Germinal center (tissue), 1 donor: ENCODE measurements around the gene EEFSEC.

Experiments used
- DNase-seq: peaks from one replicate; pipeline ENCODE4 v3.0.0; 2012; ENCODE audit warnings: mixed read lengths, low spot score

The EEFSEC gene

DNA sequence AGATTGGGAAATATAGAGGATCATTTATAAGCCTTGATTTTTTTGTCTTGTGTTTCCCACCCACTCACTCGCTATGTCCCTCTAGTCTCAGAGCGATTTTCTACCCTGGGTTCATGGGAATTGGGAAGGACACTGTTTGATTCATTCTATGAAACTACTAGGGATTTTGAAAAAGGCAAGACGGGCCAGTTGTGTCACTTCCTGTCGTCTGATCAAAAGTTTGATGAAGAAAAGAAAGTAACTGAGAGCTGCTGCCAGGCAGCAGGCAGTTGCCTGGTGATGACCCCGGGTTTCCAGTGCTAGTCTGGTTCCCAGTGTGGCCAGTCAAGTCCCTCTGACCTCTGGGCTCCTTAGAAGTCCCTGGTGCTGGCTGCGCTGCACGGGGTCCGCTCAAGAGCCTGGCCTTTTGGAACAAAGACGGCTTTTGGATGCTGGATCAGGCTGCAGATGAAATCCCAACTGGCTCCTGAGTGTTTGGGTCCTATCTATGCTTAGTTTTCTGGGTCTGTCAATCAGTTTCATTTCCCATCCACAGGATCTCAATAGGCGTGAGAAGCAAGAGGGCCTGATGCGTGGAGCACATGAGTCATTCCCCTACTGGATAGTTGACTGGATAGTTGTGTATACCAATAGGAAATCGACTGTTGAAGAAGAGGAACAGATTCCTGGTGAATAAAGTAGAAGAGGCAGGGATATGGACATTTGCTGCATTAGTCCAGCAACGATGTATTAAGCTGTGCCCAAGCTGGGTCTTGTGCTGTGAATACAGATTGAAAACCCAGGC is 89.7 kb downstream of the EEFSEC start:
- DNase-seq: no peak

DNA sequence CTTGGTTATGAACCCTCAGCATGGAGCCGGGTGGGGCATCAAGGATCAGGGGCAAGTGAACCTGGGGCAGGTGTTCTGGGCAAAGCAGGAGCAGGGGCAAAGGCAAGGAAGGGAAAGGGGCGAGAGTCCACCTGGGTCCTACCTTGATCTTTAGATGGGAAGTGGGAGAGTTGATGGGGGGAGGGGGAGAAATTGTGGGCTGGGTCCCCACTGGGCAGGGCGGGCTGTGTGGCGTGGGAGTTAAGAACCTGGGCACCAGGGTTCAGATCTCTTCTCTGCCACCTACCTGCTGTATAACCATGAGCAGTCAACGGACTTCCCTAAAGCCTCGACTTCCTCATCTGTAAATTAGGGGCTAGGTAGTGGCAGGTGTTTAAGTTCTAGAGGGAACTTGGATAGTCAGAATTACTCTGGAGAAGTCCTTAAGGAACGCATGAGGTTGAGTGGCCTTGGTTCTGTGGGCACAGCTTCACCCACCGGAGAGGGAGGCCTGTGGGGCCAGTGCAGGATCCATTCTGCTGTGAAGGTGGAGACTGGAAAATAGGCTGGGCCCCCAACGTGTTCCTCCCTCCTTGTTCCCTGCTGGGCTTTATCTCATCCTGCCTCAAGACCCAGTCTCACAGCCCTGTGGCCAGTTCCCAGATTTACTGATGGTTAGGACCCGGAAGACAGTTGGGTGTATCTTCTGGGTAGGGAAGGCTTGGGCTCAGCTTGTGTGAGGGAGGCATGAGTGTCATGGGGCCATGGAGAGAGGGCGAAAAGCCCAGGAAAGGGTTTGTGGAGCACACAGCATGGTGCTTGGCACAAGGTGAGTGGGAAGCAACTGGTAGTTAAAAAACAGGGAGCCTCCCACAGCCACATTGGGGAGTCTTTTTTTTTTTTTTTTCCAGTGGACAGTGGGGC is 90.6 kb downstream of the EEFSEC start:
- DNase-seq: no peak

DNA sequence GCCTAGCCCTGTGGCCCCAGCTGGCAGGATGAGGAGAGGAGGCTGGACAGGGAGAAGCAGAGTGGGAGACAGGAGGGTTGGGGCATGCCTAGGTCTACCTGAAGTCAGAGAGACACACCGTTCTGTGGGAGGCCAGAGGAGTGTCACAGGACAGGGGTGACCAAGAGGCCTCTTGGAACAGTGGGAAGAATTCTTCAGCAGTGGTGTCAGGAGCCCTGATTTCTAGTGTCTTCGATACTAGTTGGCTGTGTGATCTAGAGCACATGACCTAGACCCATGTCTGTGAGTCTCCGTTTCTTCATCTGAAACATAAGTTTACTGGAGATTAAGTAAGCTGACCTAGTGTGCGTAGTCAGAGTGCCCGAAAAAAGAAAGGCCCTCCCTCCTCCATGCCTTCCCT is 92.2 kb downstream of the EEFSEC start:
- DNase-seq: no peak

DNA sequence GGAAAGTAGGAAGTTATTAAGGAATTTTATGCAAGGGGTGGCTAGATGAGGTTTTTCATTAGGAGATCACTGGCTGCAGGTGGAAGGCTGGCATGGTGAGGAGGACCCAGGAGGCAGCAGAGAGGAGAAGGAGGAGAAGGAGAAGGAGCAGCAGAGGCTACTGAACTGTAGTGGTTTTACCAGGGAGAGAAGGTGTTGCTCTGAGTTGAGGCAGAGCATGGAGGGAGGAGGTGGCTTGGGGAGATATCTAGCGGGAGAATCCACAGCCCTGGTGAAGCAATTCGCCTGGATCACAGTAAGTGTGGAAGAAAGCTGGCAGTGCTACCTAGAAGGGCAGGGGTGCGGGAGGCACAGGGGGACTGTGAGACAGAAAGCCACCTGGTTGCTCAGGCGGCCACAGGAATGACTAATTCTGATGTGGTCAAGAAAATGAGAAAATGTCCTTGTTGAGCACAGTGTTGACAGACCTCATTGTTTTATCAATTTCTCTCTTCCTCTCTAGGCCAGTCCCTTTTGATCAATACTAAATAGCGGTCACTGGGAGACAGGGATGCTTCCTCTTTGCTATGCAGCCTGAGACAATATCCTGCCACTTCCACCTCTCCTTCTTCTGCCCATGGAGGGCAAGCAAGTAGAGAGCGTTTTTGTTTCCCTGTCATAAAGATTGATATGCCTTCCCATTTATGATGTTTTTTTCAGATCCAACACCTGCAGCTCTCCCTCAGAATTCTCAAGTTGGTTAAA is 94.6 kb downstream of the EEFSEC start:
- no peak for DNase-seq

DNA sequence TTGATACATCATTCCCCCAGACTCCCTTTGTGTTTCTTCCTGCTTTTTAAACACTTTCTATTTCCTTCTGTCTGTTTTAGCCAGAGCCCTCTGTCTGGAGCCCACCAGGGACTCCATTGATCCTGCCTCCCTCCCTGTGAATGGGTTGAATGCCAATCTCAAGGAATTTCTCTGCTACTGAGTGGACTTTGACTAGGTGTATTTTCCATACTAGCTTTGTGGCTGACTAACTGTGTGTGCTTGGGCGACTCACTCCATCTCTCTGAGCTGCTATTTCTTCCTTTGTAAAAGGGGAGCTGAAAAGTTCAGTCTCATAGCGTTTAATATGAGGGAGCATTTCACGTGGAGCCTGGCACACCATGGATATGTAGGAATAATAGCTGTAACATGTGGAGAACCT is 98.8 kb downstream of the EEFSEC start:
- no peak for DNase-seq

DNA sequence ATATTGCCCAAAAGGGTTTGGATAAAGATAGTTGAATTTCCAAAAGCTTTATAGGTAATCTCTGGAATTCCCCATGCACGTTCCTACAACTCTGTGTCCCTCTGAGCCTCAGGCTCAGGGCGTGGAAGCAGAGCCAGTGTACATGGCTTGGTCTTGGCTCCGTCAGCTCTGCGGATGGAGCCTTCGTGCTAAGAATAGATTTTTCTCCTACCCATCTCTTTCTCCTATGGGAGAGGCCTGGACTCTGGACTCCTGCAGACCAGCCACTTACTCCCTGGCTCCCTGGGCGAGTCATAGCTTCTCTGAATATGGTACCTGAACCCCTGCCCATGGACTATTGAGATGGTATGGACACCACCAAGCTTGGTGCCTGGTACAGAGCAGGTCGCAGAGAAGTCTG is 99.9 kb downstream of the EEFSEC start:
- DNase-seq: no peak

DNA sequence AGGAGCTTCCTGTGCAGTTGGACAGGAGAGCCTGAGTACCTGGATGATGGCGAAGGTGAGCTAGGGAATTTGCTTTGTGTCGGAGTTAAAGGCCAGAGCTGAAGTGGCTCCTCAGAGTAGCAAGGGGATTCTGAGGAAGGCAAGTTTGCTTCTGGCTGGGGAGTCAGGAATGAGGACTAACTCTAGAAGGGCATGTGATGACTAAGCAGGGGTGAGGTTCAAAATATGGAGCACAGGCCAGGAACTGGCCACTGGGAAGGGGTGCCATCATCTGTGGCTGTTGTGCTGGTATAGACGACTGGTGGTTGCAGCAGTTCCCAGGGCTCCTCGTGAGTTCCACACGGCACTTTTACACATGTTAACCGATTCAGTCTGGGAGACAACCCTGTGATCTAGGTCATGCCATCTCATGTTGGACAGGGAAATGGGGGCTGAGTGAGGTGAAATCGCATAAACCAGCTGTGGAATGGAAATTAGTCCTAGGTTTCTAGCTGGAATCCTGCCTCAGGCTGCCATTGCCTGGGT is 100.8 kb downstream of the EEFSEC start:
- DNase-seq: no peak

DNA sequence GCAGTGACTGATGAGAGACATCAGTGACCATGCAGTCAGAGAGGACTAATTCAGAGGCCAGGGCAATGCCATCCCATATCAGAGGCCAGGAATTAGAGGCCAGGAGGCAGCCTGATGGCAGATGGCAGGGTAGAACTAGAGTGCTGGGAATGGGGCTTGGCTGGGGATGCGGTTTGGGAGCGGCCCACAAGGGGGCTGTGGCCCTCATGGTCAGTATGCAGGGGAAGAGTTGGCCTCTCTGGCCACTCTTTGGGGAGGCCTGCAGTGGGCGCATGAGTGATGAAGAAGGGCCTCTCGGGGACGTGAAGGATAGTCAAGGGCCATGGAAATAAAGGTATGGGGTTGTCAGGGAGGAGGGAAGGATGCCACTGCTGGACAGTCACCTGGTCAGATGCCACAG is 101.7 kb downstream of the EEFSEC start:
- no peak for DNase-seq

DNA sequence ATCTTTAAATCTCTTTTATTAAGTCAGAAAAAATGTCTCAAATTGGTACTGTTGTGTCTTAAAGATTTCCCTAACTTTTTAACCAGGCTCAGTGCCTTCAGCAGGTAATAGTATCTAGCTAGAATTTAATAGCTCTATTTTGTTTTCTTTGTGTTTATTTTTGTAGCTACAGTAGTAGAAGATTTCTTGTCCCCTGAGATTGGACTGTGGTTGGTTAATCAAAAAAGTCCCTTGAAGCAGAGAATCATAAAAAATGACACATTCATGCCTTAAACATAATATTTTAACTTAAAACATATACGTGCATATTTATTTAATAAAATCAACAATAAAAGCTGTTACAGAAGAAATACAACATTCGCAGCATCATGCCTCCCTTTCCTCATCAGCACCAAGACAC is 102.8 kb downstream of the EEFSEC start:
- no peak for DNase-seq

DNA sequence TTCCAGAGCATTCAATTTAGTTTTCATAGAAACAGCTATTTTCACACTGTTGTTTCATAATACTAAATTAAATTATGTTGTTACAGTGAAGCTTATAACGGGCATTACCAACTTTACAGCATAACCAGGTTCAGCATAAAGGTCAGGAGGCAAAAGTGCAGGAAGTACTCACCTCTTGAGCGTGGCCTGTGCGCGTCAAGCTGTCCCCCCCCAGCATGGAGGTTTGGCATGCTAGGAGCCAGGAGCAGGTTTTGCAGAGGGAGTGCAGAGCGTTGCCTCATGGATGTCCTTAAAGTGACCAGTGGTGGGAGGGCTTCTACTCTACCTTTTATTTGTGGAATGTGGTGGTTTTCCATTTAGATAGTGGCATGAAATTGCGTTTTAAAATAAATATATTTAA is 104.4 kb downstream of the EEFSEC start:
- no peak for DNase-seq

DNA sequence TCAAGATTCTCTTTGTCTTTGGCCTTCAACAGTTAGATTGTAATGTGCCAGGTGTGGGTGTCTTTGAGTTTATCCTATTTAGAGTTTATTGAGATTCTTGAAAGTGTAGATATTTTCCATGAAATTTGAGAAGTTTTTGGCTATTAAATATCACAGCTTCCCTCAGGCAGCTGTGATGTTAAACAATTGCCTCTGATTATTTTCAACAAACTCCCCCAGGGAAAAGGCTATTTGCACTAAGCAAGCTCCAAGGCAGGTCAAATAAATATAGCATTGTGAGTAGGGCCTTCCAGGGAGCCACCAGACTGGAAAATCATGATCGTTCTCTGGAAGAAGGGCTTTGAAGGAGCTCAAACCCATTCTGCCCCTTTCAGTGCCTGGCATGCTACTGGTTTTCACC is 107.0 kb downstream of the EEFSEC start:
- DNase-seq: no peak

DNA sequence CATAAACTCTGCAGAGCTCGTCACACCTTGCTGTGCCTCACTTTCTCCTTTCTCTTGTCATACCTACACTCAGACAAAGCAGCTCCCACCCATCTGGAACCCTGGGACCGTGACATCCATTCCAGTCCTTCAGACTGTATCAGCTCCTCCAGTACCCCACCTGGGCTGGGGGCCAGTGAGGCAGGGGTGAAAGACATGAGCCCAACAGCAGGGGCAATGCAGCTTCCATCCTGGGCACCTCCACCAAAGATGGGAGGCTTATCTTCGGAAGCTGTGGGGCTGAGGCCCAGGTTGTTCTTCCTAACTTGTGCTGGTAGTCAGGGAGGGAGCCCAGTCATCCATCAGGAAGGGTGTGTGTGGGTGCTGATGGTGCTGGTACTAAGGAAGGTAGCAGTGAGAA is 109.2 kb downstream of the EEFSEC start:
- DNase-seq: no peak

DNA sequence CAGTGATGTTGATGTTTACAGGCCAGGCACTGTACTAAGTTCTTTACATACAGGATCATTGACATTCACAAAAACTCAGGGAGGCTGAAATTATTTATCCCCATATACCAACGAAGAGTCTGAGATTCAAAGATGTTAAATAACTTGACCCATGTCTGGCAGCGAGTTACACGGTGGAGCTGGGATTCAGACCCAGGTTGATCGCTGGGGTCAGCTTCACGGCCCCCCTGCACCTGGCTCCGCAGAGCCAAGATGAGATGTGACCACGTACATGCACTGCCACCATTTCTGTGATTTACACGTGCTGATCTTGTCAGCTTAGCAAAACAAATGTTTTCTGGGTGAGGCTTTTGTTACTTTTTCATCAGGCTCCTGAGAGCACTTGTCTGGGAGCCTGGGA is 109.8 kb downstream of the EEFSEC start:
- no peak for DNase-seq

DNA sequence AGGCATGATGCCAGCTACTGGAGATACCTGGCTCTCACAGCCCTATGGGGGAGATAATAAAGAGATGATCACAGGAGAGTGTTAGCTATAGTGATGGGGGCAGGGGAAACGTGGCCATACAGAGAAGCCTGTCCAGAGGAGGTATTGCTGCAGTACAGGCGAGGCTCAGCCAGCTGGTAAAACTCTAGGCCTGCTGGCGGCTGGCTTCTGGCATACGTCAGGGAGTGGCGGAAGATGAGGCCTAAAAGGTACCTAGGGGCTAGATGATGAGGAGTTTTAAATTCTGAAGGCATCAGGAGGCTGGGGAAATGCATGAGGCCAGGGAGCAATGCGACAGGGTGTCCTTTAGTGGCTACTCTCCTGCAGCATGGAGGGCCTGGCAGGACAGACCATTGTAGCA is 110.7 kb downstream of the EEFSEC start:
- DNase-seq: no peak

DNA sequence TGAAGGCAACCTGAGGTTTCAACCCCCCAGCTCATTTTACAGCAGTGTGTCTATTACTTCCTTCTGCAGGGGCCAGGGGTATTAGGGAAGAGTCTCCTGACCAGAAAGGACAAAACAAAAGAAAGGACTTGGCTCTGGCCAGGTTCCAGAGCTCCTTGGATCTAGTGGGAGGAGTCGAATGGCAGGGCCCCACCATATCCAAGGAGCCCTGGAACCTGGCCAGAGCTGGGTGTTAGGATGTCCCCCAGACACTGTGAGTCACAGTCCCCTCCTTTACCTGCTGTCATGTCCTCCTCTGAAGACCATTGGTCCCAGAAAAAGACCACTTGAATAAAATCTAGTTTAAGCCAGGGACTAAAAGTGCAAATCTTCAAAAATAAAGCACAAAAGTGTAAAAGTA is 113.2 kb downstream of the EEFSEC start:
- no peak for DNase-seq

DNA sequence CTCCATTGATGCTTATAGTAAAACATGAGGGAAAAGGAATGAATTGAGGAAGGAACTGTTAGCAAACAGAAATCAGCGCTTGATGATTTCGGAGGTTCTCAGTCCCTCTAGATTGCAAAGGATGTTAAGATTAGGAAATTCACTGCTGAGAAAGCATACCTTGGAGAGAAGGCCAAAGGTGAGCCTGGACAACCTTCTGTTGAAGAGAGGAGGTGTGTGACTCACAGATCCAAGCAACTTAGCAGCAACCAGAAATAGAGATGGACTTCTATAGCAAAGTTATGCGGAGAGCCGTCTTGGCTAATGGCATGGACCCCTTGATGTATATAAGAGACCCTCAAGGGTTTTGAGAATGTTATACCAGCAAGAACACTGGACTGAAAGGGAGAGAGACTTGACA is 114.3 kb downstream of the EEFSEC start:
- no peak for DNase-seq

DNA sequence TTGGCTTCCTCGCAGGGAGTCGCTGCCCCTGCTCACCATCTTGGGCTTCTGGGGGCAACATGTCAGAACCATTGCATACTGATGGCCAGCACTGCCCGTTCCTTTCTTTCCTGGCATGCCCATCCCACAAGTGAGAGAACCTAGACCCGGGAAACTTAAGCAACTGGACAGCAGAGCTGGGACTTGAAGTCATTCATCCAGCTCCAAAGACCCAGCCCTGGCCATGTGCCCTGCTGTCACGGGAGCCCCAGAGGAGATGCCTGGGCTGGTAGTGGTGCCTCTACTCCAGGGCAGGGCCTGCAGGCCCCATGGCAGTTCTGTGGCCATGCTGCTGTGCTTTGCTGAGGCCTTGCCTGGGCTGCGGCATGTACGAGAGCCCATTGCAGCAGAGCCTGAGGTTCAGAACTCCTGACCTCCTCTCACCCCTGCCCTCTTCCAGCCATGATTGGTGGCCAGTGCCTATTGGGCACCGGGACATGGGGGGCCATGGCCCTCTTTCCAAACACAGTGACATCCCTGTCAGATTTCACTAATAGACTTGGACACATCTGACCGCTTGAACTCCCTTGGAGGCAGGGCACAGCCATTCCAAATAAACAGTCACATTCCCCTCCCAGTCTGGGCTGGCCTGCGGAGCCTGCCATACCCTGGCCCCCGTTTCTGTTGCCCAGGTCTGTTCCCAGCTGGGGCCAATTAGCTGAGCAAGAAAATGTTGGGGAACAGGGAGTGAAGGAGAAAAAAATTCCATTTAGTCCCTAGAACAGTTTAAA is 115.9 kb downstream of the EEFSEC start:
- no peak for DNase-seq

DNA sequence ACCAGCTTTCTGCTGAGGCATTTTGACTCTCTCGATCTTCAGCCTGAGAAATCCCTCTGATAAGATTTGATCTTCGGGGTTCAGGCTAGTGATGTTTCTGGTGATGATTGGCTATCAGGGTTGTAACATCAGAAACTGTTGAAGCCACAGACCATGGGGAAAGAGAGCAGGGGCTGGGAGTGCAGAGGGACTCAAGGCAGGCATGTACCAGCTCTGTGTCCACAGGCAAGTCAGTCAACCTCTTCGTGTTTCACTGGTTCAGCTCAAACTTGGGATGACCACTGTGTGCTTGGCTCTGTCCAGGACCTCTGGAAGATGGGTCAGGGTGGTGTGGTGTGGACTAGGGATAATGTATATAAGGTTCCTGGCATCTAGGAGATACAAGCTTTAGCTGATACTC is 116.5 kb downstream of the EEFSEC start:
- DNase-seq: no peak

DNA sequence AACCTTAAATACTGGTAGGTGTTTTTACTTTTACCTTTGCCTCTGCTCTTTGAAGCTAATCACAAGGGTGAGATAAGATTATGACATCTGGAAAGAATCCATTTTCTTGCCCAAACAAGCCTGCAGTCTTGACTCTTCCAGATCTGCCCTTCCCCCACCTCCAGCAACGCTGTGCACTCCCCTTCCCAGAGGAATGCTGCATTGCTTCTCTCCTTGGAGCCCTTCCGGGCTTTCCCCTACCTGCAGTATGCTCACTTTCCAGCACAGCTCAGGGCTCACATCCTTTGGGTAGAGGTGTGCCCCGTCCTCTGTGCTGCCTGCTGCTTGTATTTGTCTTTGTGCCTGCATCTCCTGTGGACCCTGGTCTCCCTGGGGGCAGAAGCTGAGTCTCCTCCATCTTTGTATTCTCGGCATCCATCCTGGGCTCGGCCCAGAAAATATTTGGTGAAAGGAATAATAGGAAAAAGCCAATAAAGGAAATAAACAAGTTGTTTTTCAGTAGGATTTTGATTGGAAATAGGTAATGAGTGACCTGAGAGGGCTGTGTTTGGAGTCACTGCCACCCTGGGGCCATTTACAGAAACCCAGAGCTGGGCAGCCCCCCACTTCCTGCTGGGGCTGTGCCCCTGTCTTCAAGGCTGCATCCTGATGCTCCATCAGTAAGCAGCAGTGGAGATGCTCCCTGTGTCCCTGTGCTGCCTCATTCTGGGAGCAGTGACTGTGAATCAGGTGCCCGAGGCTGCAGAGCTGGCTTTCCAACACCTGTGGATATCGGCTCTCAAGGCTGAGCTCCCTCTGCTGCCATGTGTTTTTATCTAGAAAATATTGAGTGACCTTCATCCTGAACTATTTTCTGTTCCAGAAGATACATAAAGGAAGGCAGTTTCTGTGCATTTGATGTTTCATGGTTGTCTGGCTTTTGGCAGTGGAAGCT is 117.5 kb downstream of the EEFSEC start:
- DNase-seq: no peak

DNA sequence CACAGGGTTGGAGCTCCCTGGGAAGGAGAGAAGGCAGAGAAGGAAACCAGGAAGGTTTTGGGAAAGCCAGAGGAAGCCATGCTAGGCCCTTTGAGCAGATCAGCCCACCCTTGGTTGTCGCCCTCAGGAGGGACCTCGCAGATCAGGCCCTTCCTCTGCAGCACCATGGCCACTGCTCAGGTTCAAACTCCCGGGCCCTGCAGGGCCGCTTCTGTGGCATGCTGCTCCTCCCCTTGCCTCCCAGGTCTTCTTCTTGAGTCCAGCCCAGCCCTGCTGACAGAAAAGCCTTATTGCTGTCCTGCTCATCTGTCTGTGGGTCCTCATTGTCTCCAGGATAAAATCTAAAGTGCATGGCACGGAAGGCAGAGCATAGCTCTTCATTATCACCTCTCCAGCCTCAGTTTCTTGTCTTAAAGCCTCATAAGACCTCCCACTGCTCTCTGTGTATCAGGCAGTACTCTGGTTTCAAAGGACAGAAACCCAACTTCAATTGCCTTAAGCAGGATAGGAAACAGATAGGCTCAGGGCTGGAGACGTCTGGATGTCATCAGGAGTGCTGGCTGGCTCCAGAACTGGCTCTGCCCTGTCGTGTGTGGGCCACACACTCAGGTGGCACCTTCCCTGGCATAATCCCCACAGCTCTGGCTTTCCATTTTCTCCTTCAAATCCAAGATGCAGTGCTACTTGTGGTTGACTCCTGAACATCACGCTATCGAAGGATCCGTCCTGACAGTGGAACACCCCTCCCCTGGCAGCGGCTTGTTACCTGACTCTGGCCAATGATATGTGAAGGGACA is 118.5 kb downstream of the EEFSEC start:
- DNase-seq: no peak
